NCI-H748 treated with DMSO at 0.1 percent for 48 hours (cell line): ENCODE results near the gene SCMH1.

Source experiments
- DNase-seq: peaks from one replicate; lab custom pipeline; 2025; lab: John Stamatoyannopoulos, UW

SCMH1 gene

DNA sequence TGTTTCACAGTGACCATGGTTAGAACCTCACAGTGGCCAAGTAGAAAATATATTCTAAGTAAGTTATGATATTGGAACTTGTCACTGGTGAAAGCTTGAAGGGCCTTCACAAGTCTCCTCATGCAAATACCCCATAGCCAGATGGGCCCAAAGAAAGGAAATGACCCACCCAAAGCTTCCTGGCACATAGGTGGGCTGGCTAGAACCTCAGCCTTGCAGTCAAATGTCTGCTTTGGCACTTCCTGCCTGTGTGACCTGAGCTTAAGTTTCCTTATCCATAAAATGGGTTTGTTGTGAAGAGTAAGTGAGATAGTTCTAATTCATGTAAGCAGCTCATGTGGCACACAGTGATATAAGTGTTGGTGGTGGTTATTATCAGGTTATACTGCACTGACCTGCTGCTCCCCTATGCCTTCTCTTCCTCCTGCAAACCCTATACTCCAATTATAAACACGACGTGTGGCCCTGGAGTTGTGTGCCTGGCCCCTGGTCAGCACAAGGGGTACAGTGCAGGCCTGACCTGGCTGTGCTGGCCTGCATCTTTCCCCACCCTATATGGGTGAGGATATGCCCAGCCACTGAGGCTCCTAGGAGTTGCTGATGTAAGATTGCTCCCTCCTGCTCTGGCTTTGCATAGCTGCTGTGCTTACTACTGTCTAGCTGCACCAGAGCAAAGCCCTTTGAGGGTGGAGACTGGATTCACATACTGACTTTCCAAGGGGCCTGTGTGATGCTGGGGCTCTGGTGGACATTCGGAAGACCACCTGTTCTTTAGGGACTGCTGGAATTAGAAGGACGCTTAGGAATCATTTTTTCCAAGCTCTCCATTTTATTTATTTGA lies 215.9 kb downstream of the SCMH1 start:
- no peak for DNase-seq

GRCh38 chr1:41024953-41025352 lies 217.2 kb downstream of the SCMH1 start:
- no peak for DNase-seq

- no peak for DNase-seq
Observed at GRCh38 chr1:41023279-41023990, 218.7 kb downstream of the SCMH1 start.

DNA sequence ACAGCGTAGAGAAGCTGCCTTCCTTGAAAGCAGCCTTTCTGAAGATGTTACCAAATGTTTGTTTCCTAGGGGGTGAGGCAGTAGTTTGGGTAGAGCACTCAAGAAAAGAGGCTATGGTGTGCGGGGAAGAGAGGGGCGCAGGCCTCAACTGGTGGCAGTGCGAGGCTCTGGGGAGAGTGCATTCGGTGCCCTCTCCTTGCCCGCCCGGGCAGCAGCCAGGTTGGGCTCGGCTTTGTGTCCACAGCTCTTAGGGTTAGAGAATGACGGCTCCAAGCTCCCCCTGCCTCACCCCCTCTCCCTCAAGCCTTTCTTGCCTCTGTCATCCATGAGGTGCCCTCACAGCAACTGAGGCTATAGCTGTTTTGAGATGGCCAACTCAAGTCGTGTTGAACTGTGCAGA lies 219.7 kb downstream of the SCMH1 start:
- no peak for DNase-seq

- DNase-seq = no peak
Observed at GRCh38 chr1:41021526-41022308, 220.4 kb downstream of the SCMH1 start, which contains the start of gene SLFNL1. SLFNL1 (minus strand) TSS chr1:41021725; CDS start chr1:41020660, 1,065 bp downstream.

DNA sequence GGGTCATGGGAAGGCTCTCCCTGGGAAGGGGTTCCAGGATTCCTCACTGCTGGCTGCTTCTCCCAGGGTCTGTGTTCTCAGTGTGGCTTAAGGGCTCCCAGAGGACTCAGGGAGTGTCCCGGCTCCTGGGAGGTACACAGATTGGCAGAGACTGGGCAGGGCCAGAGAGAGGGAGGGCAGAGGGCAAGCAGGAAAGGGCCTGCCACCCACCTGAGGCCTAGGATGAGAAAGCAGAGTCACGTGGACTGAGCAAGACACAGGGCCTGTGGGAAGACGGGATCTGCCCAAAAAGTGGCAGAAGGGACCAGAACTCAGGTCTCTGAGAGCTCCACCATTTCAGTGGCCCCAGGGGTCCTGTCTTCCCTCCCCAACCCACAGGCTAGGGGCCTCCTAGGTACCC lies 221.5 kb downstream of the SCMH1 start:
- no peak for DNase-seq

DNA sequence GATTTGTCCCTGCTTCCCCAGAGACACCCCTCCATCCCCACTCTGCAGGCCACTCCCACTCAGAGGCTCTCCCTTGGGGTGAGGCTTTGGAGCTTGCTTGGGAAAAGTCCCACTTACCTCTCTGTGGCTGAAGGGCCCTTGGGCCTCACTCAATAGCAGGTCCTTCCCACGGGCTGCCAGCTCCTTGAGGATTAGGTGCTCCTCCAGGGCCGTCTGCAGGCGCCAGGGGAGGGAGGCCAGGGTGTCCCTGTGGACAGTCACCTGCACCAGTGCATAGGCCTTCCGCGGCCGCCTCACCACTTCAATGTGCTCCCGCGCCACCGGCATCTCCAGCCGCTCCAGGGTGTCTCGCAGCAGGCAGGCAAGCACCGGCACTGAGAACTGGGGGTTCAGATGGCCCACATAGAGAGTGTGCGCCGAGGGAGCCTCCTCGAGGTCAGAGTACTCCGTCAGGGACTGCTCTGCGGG lies 222.0 kb downstream of the SCMH1 start:
- no peak for DNase-seq

DNA sequence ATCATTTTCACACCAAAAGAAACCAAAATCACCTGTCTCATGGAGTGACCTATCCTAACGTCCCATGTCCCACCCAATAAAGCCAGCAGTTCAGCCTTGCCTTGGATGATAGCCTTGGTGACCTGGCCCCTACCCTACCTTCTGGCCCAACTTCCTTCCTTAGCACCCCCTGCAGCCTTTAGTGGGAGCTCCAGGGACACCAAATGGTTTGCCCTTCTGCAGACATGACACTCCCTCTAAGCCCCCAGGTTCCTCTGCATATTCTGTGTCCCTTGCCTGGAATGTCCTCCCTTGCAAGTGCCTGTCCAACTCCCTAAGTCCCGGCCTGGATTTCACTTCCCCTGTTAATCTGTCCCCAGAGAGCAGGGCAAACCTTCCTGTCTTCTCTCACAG lies 222.8 kb downstream of the SCMH1 start:
- no peak for DNase-seq

DNA sequence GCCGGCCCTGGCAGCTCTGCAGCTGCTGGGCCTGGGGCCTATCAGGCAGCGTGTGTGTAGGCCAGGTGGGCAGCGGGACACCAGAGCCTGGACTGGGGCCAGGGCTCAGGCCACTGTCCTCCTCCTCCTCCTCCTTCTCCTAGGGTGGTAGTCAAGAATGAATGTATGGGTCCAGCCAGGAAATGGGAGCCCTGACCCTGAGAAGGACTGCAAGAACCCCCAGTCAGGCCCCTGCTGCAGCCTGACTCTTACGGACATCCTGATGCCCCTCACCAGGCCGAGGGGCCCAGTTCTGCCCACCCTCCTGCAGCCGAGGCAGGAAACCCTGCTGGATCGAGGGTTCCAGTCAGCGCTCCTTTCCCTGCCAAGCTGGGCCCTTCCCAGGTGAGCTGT lies 224.1 kb downstream of the SCMH1 start:
- DNase-seq = no peak

- DNase-seq = no peak
Observed at GRCh38 chr1:41017141-41018017, 224.7 kb downstream of the SCMH1 start.

DNA sequence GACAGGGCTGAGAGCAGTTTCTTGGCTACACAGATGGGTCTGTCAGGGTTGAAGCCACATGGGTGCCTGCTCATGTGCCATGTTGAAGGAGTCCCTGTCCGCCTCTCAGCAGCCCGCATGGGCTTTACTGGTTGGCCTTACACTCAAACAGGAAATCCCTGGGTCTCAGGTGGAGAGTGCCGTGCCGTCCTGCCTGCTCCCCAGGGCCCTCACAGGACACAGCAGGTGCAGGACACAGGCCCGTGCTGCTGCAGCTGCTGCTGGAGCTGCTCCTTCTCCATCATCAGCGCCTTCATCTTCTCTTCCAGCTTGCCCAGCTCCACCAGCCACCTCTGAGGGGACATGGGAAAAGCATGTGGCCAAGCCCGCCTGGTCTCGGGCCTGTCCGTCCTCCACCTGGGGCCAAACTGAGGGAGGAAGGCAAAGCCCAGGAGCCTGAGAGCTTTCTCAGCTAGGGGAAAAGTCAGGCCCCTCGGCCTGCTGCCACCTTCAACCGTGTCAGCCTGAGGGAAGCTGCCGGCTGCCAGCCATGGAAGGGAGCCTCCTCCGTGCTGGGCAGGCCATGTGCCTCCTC lies 226.1 kb downstream of the SCMH1 start:
- no peak for DNase-seq

GRCh38 chr1:41015281-41015896 lies 226.7 kb downstream of the SCMH1 start:
- no peak for DNase-seq

DNA sequence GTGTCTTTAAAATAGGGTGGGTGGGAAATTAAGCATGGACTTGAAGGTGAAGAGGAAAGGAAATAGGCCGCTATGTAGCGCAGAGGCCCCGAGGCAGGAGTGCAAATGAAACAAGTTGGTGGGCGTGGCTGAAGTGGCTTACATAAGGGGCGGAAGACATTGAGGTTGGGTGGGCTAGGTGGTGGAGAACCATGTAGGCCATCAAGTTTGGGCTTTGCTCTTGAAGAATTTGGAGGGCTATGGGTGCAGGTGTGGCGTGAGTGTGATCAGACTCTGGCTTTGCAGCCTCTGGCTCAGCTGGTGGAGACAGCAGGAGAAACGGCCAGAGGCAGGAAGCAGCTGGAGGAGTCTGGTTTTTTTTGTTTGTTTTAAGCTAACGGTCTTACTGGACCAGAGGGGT lies 227.2 kb downstream of the SCMH1 start:
- DNase-seq = no peak

GRCh38 chr1:41013796-41014195 lies 228.3 kb downstream of the SCMH1 start:
- DNase-seq = no peak

DNA sequence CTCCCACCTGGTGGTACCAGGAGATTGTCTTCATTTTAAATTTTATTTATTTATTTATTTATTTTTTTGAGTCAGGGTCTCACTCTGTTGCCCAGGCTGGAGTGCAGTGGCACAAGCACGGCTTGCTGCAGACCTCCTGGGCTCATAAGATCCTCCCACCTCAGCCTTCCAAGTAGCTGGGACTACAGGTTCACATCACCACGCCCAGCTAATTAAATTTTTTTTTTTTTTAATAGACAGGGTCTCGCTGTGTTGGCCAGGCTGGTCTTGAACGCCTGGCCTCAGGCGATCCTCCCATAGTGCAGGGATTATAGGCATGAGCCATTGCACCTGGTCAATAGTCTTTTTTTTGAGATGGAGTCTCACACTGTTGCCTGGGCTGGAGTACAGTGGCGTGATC lies 229.1 kb downstream of the SCMH1 start:
- DNase-seq = no peak

DNA sequence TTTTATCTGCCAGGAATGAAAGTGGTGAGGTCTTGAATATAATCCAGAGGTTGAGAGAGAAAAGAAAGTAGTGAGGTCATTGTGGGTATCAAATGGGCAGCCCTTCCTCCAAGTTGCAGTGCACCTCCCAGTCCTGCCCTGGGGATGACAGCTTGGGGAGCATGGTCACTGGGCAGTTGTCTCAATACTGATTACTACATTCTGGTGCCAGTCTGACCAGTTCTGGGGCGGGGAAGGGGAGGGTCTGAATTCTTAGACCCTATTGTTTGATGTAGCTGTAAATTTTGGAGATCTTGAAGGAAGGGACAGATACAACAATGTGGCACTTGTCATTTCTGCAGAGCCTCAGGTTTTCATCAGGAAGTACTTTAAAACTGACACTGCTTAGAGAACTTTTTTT lies 231.8 kb downstream of the SCMH1 start:
- no peak for DNase-seq

GRCh38 chr1:41009466-41009865 lies 232.6 kb downstream of the SCMH1 start:
- no peak for DNase-seq

DNA sequence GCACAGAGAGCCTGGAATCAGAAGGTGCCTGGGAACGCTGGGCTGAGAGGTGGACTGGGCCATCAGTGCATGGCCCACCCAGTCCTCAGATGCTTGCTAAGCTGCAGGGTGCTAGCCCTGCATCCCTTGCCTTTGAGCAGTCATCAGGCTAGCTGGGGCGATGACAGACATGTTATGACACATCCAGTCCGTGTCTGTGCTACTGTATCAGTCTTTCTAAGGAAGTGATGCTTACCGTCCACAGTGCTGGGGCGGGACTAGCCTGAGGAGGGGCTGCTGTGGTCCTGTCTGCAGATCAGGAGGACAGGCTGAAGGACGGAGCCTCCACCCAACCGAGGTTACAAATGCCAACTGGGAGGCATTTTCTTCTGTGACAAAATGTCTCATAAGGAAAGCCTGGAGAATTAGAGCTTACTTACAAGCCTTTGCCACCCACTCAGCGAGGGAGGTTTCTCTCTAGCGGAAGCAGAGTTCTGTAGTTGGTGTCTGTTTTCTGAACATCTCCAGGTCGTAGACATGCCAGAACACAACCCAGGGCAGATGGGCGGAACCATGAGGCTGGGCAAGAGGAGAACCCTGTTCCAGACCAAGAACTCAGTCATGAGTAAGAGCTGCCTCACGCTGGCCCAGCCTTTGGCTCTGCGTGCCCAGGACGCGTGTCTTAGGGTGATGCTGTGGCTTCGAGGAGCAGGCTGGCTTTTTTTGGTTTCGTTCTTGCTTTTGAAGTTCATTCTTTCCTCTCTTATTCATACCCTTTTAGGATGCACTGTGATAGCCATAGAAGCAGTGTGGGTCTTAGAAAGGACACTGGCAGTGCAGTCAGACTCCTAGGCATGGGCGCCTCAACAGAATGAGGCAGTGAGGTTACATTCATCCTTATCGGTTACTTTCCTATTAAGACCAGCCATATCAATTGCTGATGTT lies 234.9 kb downstream of the SCMH1 start:
- DNase-seq = no peak

DNA sequence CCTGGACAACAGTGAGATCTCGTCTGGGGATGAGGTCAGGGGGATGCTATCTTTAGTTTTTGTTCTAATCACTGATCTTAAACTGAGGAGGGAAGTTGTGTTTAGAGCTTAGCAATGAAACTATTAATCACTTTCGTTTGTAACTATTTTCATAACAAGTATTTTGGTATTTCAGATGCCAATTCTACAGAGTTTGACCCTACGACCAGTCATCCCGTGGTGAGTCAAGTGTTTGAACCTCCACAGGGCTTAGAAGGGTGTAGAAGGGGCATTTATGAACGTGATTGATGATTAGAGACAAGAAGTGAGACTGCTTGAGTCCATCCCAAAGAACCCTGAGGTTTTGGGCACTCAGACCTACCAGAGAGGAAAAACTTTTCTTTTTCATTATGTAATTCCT lies 236.2 kb downstream of the SCMH1 start:
- DNase-seq = no peak
